ENCODE measurements around the gene TMEM107. TPM values are rescaled to one million over a fixed set of nuclear protein-coding genes. Genes with fewer than 3 reads are reported as not detected.
A peak's percentile ranks its signal among the peaks of the same experiment; 100 is the strongest.

The TMEM107 gene
- total and polyA plus RNA-seq, 10 of the 15 experiments (the other 5 are each of a cell fraction or from before 2014, with no cell fraction given): 7.9 to 38.7 (median 22.9) TPM

DNA sequence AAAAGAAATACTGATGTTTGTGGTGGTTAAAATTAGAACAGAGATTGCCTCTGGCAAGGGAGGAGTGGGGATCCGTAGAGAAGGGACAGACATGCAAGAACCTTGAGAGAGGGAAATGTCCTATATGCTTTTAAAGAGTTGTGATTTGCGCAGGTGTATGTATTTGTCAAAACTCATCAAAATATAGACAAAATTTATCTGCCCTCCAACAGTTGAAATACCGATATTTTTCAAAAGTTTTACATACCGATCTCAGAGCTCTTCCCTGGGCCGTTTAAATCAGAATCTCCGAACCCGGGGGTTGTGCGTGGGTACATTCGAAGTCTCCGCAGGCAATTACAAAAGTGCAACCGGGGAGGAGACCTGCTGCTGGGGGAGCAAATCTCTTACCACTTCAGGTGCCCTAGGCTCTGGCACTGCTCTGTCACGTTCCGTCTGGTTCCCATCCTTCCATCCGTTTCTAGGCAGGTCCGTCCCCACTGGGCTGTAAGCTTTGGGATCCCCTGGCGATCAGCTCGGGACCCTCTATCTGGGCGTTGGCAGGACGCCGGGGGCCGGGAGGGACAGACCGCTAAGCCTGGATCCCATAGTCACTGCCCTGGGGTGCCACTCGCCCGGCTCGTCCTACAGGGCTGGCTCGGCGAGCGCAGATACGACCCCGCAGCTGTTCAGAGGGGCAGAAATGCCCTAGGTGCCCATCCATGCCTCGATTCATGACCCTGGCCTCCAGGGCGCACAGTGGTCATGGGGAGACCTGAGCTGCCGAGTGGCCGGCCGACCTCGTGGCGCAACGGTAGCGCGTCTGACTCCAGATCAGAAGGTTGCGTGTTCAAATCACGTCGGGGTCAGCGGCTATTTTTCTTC, 9.6 kb upstream of the TMEM107 start:
- Histone ChIP-seq H3K9me3 (replicated peaks; ENCODE audit: control insufficient read depth, insufficient read depth, low read length) (no peaks in the 10 kb centered on the region), H4K20me1 (ENCODE audit: control insufficient read depth, insufficient read depth) (no peaks in the 10 kb centered on the region), H3K27ac (ENCODE audit: control insufficient read depth, insufficient read depth) (peak overlapping the region; percentile 93), H2AFZ (ENCODE audit: control insufficient read depth, low read depth, low read length) (peak overlapping the region; percentile 93), H3K4me3 (peak overlapping the region; percentile 73), H3K36me3 (ENCODE audit: control insufficient read depth in 2 of 2, insufficient read depth in 2 of 2, low read length in 1 of 2) (no peaks in the 10 kb centered on the region), H3K79me2 (ENCODE audit: control insufficient read depth, insufficient read depth, low read length) (peaks cover 18% of the 10 kb centered on the region), H3K9ac (ENCODE audit: control insufficient read depth, insufficient read depth, low read length) (peak overlapping the region; percentile 95), H3K27me3 (replicated peaks in 1 of 2; ENCODE audit: control insufficient read depth in 2 of 2, insufficient read depth in 2 of 2, low read length in 1 of 2) (no peaks in the 10 kb centered on the region), H3K4me1 (ENCODE audit: control insufficient read depth, insufficient read depth, low read length) (peaks cover 5% of the 10 kb centered on the region), H3K4me2 (ENCODE audit: control insufficient read depth, insufficient read depth) (peak overlapping the region; percentile 63)
- WGBS (ENCODE audit: insufficient coverage, insufficient replicate concordance, low lambda C conversion rate, missing lambda C conversion rate): 1% methylated on average over 44 of the region's 44 CpGs
- DNase-seq (ENCODE audit: low read depth, low spot score): no peak
- FAIRE-seq: peak; percentile 80
- BruUV-seq (replicated peaks): no TSS peak
- CTCF ChIA-PET: interaction anchor here (0.7 to 6.2 kb wide), 5 partner anchors 24 to 92 kb away, joined by 3 to 53 read pairs (median 6); partner anchors contain the start of genes ALOXE3 and AURKB
- SMC1A ChIA-PET (ENCODE audit: uncharacterized antibody, unreplicated experiment): interaction anchor here (0.9 to 4.1 kb wide), 8 partner anchors 9 to 67 kb away, joined by 3 to 40 read pairs (median 4); partner anchors contain the start of genes ALOXE3 and HES7
- RAD21 ChIA-PET (ENCODE audit: unreplicated experiment): interaction anchor here (0.5 to 8.1 kb wide), 10 partner anchors 9 to 109 kb away, joined by 3 to 117 read pairs (median 6); partner anchors contain the start of genes SLC25A35 and TMEM107
- peak; percentile 16 for ATAC-seq
- POLR2A ChIA-PET: interaction anchor here (0.8 to 8.1 kb wide), 11 partner anchors 9 to 63 kb away, joined by 3 to 146 read pairs (median 8); partner anchors contain the start of genes AURKB, CTC1, HES7 and PER1
- intact Hi-C loops (cut with micrococcal nuclease; ENCODE audit: unreplicated experiment): loop anchor here (1.0 to 5.0 kb wide), 4 partner anchors 49 to 114 kb away; partner anchors contain the start of genes CTC1 and PFAS
- in situ Hi-C loops (cut with MboI): loop anchor here (5.0 kb wide), 1 partner anchor 36 kb away; no protein-coding TSS in a partner anchor
- peak; percentile 41; the same call in 1 of the 2 replicates for TF ChIP-seq IRF4 (IDR thresholded peaks at IDR 0.05; ENCODE audit: low read depth, low read length)
- peak; percentile 99 for TF ChIP-seq TARDBP (IDR thresholded peaks at IDR 0.05; ENCODE audit: borderline replicate concordance)
- TF ChIP-seq LARP7 (IDR thresholded peaks at IDR 0.05): peak; percentile 39; the same call in 1 of the 2 replicates
- TF ChIP-seq, protein P1, sequence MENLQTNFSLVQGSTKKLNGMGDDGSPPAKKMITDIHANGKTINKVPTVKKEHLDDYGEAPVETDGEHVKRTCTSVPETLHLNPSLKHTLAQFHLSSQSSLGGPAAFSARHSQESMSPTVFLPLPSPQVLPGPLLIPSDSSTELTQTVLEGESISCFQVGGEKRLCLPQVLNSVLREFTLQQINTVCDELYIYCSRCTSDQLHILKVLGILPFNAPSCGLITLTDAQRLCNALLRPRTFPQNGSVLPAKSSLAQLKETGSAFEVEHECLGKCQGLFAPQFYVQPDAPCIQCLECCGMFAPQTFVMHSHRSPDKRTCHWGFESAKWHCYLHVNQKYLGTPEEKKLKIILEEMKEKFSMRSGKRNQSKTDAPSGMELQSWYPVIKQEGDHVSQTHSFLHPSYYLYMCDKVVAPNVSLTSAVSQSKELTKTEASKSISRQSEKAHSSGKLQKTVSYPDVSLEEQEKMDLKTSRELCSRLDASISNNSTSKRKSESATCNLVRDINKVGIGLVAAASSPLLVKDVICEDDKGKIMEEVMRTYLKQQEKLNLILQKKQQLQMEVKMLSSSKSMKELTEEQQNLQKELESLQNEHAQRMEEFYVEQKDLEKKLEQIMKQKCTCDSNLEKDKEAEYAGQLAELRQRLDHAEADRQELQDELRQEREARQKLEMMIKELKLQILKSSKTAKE (IDR thresholded peaks at IDR 0.05; ENCODE audit: low read depth, poor library complexity, severe bottlenecking): no peak
- TF ChIP-seq BRCA1 (IDR thresholded peaks at IDR 0.05; ENCODE audit: low read depth, low read length): no peak
- TF ChIP-seq, protein P2, sequence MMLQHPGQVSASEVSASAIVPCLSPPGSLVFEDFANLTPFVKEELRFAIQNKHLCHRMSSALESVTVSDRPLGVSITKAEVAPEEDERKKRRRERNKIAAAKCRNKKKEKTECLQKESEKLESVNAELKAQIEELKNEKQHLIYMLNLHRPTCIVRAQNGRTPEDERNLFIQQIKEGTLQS (IDR thresholded peaks at IDR 0.05; ENCODE audit: borderline replicate concordance, extremely low read depth, low read depth, low read length): no peak
- no peak for TF ChIP-seq IKZF1 (conservative IDR thresholded peaks at IDR 0.05)
- peak; percentile 83 for TF ChIP-seq GATAD2B (conservative IDR thresholded peaks at IDR 0.05; ENCODE audit: low read depth)
- peak; percentile 45; the same call in 1 of the 2 replicates for TF ChIP-seq CREM (IDR thresholded peaks at IDR 0.05; ENCODE audit: low read depth)
- TF ChIP-seq RELA (IDR thresholded peaks at IDR 0.05; ENCODE audit: borderline replicate concordance, partially characterized antibody): peak; percentile 67
- peak in 1 of 2 experiments; percentile 48; a peak in 1 of 4 replicates for TF ChIP-seq BHLHE40 (IDR thresholded peaks at IDR 0.05; ENCODE audit: borderline replicate concordance in 1 of 2, low read depth in 2 of 2, low read length in 1 of 2)
- TF ChIP-seq YY1 (IDR thresholded peaks at IDR 0.05; ENCODE audit: low read depth, low read length): peak; percentile 70
- TF ChIP-seq MYC (IDR thresholded peaks at IDR 0.05; ENCODE audit: insufficient read depth, insufficient read length, insufficient replicate concordance, low read length, severe bottlenecking): no peak
- peak; percentile 94 for TF ChIP-seq SMARCA5 (IDR thresholded peaks at IDR 0.05)
- TF ChIP-seq SMC3 (IDR thresholded peaks at IDR 0.05; ENCODE audit: borderline replicate concordance, low read length): peak; percentile 3; the same call in 1 of the 2 replicates
- TF ChIP-seq ZNF24 (IDR thresholded peaks at IDR 0.05): peak; percentile 98
- TF ChIP-seq JUNB (IDR thresholded peaks at IDR 0.05): no peak
- no peak for TF ChIP-seq NFIC (IDR thresholded peaks at IDR 0.05; ENCODE audit: low read depth, low read length)
- TF ChIP-seq, protein P3, sequence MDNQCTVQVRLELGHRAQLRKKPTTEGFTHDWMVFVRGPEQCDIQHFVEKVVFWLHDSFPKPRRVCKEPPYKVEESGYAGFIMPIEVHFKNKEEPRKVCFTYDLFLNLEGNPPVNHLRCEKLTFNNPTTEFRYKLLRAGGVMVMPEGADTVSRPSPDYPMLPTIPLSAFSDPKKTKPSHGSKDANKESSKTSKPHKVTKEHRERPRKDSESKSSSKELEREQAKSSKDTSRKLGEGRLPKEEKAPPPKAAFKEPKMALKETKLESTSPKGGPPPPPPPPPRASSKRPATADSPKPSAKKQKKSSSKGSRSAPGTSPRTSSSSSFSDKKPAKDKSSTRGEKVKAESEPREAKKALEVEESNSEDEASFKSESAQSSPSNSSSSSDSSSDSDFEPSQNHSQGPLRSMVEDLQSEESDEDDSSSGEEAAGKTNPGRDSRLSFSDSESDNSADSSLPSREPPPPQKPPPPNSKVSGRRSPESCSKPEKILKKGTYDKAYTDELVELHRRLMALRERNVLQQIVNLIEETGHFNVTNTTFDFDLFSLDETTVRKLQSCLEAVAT (IDR thresholded peaks at IDR 0.05): 0 out of 2 replicates have a peak, but pooled peaks have one; percentile 45
- TF ChIP-seq NR2F1 (conservative IDR thresholded peaks at IDR 0.05): peak; percentile 91
